Activated CD4-positive, alpha-beta memory T cell treated with anti-CD3 and anti-CD28 coated beads, Interleukin-2, amount 10 ng/mL, durations not matched to agents 7 days and 5 days (primary cell): ENCODE results near the gene DAPK1. TPM values are rescaled to one million over a fixed set of nuclear protein-coding genes. Genes with fewer than 3 reads are reported as not detected.

Experiments
- CTCF ChIA-PET: fragments of 350-600 bp; sonication (Branson Sonifier 250); formaldehyde crosslinking; loops from one replicate; lab custom pipeline; 2021; ENCODE audit warnings: antibody characterized with exemption, inconsistent platforms; lab: Charles Lee
- POLR2A ChIA-PET: fragments of 350-600 bp; sonication (Branson Sonifier 250); formaldehyde crosslinking; loops from one replicate; lab custom pipeline; 2021; ENCODE audit warnings: antibody characterized with exemption; lab: Charles Lee
- DNase-seq: peaks from one replicate; pipeline ENCODE4 v3.0.0-alpha.2; 2020
- H3K27ac Mint-ChIP-seq: one replicate; pipeline ENCODE4 v1.8.0; 2021; ENCODE audit warnings: mild to moderate bottlenecking, mixed read lengths
- H3K27me3 Mint-ChIP-seq: one replicate; pipeline ENCODE4 v1.8.0; 2021; ENCODE audit warnings: mixed read lengths
- H3K36me3 Mint-ChIP-seq: one replicate; pipeline ENCODE4 v1.8.0; 2021; ENCODE audit warnings: low read depth, mixed read lengths
- H3K4me1 Mint-ChIP-seq: one replicate; pipeline ENCODE4 v1.8.0; 2021; ENCODE audit warnings: mixed read lengths
- H3K4me3 Mint-ChIP-seq: one replicate; pipeline ENCODE4 v1.8.0; 2021; ENCODE audit warnings: mild to moderate bottlenecking, mixed read lengths
- H3K9me3 Mint-ChIP-seq: one replicate; pipeline ENCODE4 v1.8.0; 2021; ENCODE audit warnings: mixed read lengths
- total RNA-seq, 2 experiments: library from RNA; stranded (reverse); gene quantifications; one replicate each; pipeline ENCODE4 v1.2.3, GENCODE V29; 2021

Gene DAPK1
- total RNA-seq, 2 experiments from 2014 or later: 0.50 to 0.86 TPM

DNA sequence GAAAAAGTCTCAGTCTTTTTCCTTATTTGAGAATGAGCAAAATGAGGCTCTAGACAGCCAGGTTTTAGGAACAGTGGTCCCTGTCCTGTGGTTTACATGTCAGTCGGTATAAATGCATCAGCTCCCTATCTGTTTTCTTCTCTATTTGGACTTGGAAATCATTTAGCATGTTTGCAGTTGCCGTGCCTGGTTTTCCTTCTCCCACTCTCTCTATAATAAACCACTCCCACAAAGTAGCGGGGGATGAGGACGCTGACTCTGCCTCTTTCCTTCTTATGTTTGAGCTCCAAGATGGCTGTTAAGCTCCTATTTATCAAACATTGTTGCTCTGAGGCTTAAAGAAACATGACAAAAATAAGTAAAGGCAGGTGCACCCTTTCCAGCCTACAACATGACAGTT lies 171.1 kb downstream of the DAPK1 start:
- Mint-ChIP-seq H3K27ac (no peak overlapping the region), H3K4me3 (no peak overlapping the region), H3K27me3 (no peaks in the 10 kb centered on the region), H3K9me3 (peaks cover 2% of the 10 kb centered on the region), H3K36me3 (no peaks in the 10 kb centered on the region), H3K4me1 (no peaks in the 10 kb centered on the region)
- ChIA-PET POLR2A (no interaction called here), CTCF (no interaction called here)
- no peak for DNase-seq

DNA sequence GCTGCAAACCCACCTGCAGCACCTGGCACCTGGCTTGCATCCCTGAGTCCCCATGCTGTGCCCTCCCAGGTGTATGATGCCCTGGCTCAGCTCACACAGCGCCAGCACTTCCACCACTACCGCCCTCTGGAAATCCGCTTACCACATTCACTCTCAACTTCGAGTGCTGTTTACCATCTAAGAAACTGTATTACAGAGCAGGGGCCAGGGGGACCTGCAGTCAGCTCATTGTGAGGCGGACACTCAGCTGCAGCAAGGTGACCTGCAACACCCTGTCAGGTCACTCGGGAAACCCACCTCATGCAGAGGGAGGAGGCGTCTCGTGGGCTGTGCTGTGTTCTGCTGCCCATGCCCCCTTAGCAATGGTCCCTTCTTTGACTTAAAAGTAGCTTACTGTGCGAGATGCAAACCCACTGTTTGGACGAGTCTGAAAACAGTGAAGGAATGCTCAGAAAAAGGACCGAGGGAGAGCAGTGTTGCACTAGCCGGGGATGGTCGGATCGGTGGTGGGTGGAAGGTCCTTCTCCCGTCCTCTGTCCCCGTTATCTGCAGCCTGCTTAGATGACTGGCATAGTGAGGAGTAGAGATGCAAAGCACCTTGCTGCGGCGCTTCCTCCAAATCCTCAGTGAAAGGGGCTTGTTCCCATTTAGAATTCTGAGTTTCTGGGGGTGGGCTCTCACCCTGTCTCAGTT lies 173.1 kb downstream of the DAPK1 start:
- ChIA-PET CTCF (no interaction called here), POLR2A (no interaction called here)
- H3K27ac Mint-ChIP-seq: no peak overlapping the region
- H3K4me1 Mint-ChIP-seq: no peaks in the 10 kb centered on the region
- H3K9me3 Mint-ChIP-seq: peaks cover 2% of the 10 kb centered on the region
- no peak overlapping the region for H3K4me3 Mint-ChIP-seq
- DNase-seq: no peak
- no peaks in the 10 kb centered on the region for H3K36me3 Mint-ChIP-seq
- peaks cover 2% of the 10 kb centered on the region for H3K27me3 Mint-ChIP-seq

DNA sequence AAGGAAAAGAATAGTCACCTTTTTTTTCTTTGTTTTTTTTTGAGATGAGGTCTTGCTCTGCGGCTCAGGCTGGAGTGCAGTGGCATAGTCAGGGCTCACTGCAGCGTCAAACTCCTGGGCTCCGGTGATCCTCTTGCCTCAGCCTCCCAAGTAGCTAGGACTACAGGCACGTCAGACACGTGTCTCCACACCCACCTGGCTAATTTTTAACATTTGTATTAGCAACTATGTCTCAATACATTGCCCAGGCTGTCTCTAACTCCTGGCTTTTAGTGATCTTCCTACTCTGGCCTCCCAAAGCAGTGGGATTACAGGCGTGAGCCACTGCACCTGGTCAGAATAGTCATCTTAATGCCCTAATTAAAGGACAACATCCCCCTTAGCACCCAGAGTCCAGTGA lies 173.8 kb downstream of the DAPK1 start:
- no peak for DNase-seq
- no peaks in the 10 kb centered on the region for H3K36me3 Mint-ChIP-seq
- peaks cover 2% of the 10 kb centered on the region for H3K9me3 Mint-ChIP-seq
- H3K4me1 Mint-ChIP-seq: no peaks in the 10 kb centered on the region
- no peak overlapping the region for H3K4me3 Mint-ChIP-seq
- no peak overlapping the region for H3K27ac Mint-ChIP-seq
- peaks cover 2% of the 10 kb centered on the region for H3K27me3 Mint-ChIP-seq
- POLR2A ChIA-PET: no interaction called here
- CTCF ChIA-PET: no interaction called here

DNA sequence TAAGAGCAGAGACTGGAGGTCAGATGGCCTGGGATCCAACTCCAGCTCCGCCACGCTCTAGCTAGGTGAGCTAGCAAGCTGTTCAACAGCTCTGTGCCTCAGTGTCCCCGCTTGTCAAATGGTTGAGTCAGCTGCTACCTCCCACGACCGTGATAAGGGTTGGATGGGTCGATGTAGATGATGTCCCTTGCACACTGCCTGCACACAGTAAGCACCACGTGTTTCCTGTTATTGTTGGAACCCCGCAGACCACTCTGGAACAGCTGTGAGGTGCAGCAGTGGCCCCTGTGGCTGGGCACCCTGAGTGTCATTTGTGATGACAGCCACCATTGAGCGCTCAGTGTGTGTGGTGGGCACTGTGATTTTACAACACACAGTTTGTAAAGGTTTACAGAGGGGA lies 174.3 kb downstream of the DAPK1 start:
- no peaks in the 10 kb centered on the region for H3K4me1 Mint-ChIP-seq
- no peak overlapping the region for H3K4me3 Mint-ChIP-seq
- no peaks in the 10 kb centered on the region for H3K9me3 Mint-ChIP-seq
- POLR2A ChIA-PET: no interaction called here
- H3K27me3 Mint-ChIP-seq: peaks cover 2% of the 10 kb centered on the region
- DNase-seq: no peak
- CTCF ChIA-PET: interaction anchor here (1.2 kb wide), 1 partner anchor 10 kb away, joined by 3 read pairs; no protein-coding TSS in a partner anchor
- H3K27ac Mint-ChIP-seq: no peak overlapping the region
- no peaks in the 10 kb centered on the region for H3K36me3 Mint-ChIP-seq

DNA sequence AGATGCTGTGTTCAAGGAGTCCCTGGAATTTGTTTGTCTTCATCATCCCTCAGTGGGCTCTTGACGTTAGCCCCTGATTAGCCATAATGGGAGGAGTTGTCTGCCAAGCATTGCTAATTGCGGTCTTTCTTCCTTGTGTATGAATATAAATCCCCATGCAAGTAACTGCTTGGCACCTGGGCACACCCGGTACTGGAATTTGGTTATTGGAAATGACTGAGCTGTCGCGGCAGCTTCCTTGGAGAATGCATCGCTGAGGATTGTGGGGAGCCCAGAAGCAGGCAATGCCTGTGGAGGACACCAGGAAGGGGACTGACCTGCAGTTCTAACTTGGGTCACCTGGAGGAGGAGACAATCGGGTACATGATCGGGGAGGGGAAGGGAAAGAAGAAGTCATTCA lies 174.9 kb downstream of the DAPK1 start:
- Mint-ChIP-seq H3K36me3 (no peaks in the 10 kb centered on the region), H3K4me3 (no peak overlapping the region), H3K27me3 (peaks cover 2% of the 10 kb centered on the region), H3K27ac (no peak overlapping the region), H3K9me3 (no peaks in the 10 kb centered on the region), H3K4me1 (no peaks in the 10 kb centered on the region)
- ChIA-PET CTCF (interaction anchor here (1.2 kb wide), 1 partner anchor 9 kb away, joined by 3 read pairs; no protein-coding TSS in a partner anchor), POLR2A (no interaction called here)
- no peak for DNase-seq

DNA sequence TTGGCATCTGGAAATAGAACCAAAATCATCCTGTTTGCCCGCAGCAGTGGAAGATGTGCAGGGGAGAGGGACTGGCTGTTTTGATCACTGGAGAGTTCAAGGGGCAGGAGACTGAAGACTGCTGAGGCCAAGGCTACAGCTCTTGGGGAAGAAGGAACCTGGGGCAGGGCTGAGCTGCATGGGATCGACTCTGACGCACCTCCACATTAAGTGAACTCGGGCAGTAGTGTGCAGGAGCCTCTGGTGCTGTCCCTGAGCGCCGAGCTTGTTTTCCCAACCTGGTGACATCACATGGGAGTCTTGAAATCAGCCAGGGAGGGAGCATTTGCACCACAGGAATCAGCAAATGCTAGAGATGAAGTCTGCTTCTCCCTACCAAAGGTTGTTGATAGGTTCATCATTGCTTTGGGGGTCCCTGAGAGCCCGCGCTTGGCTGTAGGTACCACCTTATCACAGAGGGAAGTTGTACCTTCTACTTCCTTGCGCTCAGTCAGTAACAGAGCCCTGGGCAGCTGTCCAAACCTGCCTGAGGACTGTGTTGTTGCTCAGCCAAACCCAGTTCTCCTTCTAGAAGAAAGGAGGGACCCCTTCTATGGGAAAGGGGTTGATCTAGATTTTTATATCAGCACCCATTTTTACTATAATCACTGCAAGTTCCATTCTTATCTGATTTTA lies 175.9 kb downstream of the DAPK1 start:
- DNase-seq: no peak
- ChIA-PET CTCF (interaction anchor here (1.2 kb wide), 1 partner anchor 8 kb away, joined by 3 read pairs; no protein-coding TSS in a partner anchor), POLR2A (no interaction called here)
- H3K27me3 Mint-ChIP-seq: peaks cover 2% of the 10 kb centered on the region
- H3K4me3 Mint-ChIP-seq: no peak overlapping the region
- no peaks in the 10 kb centered on the region for H3K36me3 Mint-ChIP-seq
- H3K4me1 Mint-ChIP-seq: no peaks in the 10 kb centered on the region
- H3K27ac Mint-ChIP-seq: no peak overlapping the region
- no peaks in the 10 kb centered on the region for H3K9me3 Mint-ChIP-seq

DNA sequence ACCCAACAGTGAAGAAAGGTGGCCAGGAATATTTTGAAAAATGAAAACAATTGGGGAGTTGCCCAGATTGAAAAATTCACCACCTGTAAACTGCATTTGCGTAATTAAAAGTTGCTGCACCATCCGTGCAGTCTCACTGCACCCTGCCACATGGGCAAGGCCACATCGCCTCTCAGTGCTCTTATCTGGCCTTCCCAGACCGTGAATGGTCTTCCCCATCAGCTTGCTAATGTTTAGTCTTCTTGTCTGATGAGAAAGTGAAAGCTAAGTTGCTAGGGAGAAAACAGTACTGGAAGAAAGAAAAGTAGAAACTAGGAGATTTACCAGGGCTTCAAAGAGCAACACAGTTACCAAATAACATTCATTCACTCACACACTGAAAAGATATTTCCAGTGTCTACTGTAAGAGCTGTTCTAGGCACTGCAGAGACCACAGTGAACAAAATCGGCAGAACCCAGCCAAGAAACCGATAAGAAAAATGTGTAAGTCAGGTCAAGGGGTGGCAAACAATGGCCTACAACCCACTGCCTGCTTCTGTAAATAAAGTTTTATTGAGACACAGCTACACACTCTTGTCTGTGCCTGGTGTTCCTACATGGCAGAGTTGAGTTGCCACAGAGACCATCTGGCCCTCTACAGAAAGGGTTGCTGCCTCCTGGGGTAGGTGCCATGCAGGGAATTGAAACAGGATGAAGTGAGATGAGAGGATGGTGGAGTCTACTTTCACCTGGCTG lies 177.1 kb downstream of the DAPK1 start:
- Mint-ChIP-seq H3K27me3 (peaks cover 2% of the 10 kb centered on the region), H3K36me3 (no peaks in the 10 kb centered on the region), H3K27ac (no peak overlapping the region), H3K9me3 (no peaks in the 10 kb centered on the region), H3K4me3 (no peak overlapping the region), H3K4me1 (no peaks in the 10 kb centered on the region)
- no peak for DNase-seq
- CTCF ChIA-PET: no interaction called here
- POLR2A ChIA-PET: no interaction called here

DNA sequence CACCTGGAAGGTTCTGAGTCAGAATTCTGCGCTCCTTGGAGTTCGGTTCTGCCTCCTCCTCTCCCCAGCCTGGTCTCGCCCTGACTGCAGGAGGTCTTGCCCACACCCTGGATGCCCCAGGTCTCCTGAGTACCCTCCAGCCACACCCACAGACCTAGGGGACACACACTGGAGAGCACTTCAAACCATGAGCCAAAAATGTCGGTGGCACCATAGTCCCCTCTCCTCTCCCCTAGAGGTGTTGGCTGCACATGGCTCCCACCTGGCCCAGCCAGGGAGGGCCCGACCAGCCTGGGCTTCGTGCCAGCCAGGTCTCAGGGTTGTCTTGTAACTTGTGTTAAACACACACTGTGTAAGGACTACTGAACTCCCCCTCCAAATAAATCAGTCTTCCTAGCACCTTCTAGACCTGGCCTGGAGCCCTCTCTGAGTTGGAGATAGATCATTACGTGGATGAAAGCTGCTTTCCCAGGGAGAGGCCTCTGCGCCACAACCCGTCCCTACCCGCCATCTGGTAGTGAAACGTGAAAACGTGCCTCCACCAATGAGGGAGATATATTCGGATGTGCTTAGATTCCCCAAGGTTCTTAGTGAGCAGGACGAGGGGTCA lies 178.3 kb downstream of the DAPK1 start:
- Mint-ChIP-seq H3K36me3 (no peaks in the 10 kb centered on the region), H3K4me1 (no peaks in the 10 kb centered on the region), H3K27me3 (peaks cover 2% of the 10 kb centered on the region), H3K4me3 (no peak overlapping the region), H3K27ac (no peak overlapping the region), H3K9me3 (no peaks in the 10 kb centered on the region)
- POLR2A ChIA-PET: no interaction called here
- CTCF ChIA-PET: no interaction called here
- DNase-seq: no peak

DNA sequence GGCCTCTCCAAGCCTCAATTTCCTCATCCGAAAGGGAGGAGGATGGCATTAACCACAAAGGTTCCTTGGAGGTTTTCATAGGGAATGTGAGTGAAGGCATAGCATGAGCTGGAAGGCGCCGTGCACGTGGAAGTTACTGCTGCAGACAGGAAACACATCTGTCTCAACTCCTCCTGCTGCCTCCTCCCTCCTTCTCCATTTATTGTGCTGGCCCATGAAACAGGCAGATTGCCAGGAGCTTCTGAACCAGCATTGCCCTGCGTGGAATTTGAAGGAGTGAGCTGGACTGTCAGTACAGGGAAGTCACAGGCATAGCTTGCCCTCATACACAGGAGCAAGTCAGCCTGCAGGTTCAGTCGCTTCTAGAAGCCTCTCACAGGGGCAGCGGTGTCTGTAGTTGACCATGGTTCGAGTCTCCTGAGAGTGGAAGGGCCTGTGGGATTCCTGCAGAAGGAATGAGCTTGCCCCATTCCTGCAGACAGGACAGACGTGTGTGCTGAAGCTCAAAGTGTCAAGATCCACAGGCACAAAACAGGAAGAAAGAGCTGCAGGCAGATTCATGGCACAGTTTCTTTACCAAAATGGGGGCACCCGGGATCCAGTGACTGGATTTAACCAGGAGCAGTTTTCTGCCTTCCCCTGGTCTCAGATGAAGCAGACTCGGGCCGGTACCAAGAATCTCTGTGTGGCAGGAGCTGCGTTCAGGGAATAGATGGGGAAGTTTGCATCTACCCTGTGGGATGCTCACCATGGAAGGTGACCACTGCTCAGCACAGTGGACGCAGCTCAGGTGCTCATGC lies 179.5 kb downstream of the DAPK1 start:
- Mint-ChIP-seq H3K4me1 (no peaks in the 10 kb centered on the region), H3K4me3 (no peak overlapping the region), H3K27ac (no peak overlapping the region), H3K36me3 (no peaks in the 10 kb centered on the region), H3K27me3 (peaks cover 2% of the 10 kb centered on the region), H3K9me3 (no peaks in the 10 kb centered on the region)
- CTCF ChIA-PET: interaction anchor here (1.6 kb wide), 1 partner anchor 135 kb away, joined by 6 read pairs; no protein-coding TSS in a partner anchor
- DNase-seq: no peak
- POLR2A ChIA-PET: no interaction called here

DNA sequence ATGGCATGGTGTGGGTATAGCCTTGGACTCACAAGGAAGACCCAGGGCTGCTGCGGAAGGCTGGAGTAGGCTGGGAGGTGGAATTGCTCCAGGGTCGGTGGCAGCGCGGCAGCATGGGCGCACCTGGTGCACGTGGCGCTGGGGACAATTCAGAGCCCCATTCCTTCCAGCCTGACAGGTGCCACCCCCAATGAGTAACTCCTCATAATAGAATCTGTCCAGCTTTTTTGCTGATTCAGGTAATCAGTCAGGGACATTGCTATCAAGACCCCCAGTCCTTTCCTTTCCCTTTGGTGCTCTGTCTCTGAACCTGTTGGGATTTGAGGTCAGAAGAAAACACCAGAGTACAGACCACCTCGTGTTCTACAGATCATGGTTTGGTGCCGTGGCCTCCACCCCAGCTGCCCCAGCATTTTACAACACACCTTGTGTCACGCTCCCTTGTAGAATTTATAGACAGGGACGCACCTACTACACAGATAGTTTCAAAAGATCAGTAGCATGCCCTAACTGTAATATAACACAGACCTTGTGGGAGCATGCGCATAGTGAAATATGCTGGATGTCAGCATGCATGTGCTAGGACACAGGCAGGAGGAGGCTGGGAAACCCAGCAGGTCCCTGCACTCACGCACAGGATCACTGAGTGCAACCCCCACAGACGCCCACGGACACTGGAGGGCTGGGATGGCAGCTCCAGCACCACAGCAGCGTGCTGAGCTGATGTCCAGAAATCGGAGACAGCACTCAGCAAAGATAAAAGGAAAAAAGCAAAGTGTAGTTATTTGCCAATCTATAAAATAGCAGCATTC lies 180.3 kb downstream of the DAPK1 start:
- peaks cover 2% of the 10 kb centered on the region for H3K27me3 Mint-ChIP-seq
- POLR2A ChIA-PET: no interaction called here
- no peak for DNase-seq
- no peak overlapping the region for H3K27ac Mint-ChIP-seq
- no peak overlapping the region for H3K4me3 Mint-ChIP-seq
- no peaks in the 10 kb centered on the region for H3K36me3 Mint-ChIP-seq
- H3K9me3 Mint-ChIP-seq: no peaks in the 10 kb centered on the region
- H3K4me1 Mint-ChIP-seq: no peaks in the 10 kb centered on the region
- CTCF ChIA-PET: interaction anchor here (1.6 kb wide), 1 partner anchor 134 kb away, joined by 6 read pairs; no protein-coding TSS in a partner anchor

DNA sequence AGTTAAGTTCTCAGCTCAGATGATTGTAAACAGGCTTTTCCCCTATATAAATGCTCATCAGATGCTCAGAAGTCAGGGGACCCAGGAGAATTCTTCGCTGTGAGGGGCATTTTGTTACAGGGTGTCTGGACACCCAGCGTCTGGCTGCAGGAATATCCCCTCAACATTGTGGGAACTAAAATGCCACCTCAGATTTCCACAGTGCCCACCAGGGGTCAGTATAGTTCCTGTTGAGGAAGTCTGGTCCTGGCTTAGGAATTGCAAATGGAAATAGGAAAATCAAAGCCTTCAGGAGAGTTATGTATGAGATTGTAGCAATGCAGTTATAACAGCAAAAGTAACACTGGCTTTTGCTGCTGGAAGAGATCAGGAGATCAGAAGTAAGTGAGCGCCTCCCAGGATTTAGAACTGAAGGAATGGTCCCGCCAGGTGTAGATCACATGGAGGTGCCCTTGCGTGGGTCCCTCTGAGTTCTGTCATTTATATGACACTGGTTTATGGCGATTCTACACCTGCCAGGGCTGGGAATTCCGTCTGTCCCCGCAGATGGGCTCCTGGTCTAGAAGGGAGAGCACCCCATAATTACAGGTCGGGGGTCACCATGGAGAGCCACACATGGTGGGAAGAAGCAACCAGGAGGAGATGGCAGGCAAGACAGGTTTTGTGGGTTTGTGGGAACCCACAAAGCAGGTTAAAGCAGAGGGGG lies 181.1 kb downstream of the DAPK1 start:
- Mint-ChIP-seq H3K9me3 (no peaks in the 10 kb centered on the region), H3K4me3 (no peak overlapping the region), H3K4me1 (peaks cover 2% of the 10 kb centered on the region), H3K27ac (no peak overlapping the region), H3K36me3 (no peaks in the 10 kb centered on the region), H3K27me3 (peaks cover 2% of the 10 kb centered on the region)
- ChIA-PET CTCF (interaction anchor here (1.6 kb wide), 1 partner anchor 133 kb away, joined by 6 read pairs; no protein-coding TSS in a partner anchor), POLR2A (no interaction called here)
- peak; percentile 28 for DNase-seq
